DOHH2 (cell line): ENCODE data around the gene ANKRD55.

Experiments used
- EZH2phosphoT487 ChIP-seq: fragments of 200-600 bp; sonication (generic); IDR thresholded peaks from 2 replicates; pipeline ENCODE4 v1.6.1; 2017; ENCODE audit warnings: borderline replicate concordance, mild to moderate bottlenecking, antibody characterized with exemption, low read length, moderate library complexity, mixed read lengths
- TF ChIP-seq, protein P1 (sequence below): fragments of 200-600 bp; sonication (generic); IDR thresholded peaks from one replicate; pipeline ENCODE4 v1.5.1; 2014; ENCODE audit warnings: antibody characterized with exemption, mild to moderate bottlenecking, low read depth, low read length; ENCODE audit not compliant: poor library complexity, severe bottlenecking

DNA sequence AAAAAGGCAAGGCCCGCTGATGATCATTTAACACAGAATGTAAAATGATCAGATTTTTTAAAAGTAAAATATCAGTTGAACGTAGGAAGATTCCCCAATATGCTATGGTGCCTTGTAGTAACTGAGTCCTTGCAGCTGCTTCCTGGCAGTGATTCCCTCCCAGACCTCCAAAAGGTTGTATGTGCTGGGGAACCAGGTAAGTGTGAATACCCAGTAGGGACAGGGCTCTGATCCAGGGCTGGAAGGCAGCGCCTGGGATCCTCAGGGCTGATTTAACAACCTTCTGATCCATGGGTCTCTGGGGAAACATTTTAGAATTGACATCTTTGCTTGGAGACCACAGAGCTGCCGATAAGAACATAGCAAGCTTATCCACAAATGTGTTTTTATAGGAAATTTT is 161.7 kb downstream of the ANKRD55 start:
- TF ChIP-seq, protein P1, sequence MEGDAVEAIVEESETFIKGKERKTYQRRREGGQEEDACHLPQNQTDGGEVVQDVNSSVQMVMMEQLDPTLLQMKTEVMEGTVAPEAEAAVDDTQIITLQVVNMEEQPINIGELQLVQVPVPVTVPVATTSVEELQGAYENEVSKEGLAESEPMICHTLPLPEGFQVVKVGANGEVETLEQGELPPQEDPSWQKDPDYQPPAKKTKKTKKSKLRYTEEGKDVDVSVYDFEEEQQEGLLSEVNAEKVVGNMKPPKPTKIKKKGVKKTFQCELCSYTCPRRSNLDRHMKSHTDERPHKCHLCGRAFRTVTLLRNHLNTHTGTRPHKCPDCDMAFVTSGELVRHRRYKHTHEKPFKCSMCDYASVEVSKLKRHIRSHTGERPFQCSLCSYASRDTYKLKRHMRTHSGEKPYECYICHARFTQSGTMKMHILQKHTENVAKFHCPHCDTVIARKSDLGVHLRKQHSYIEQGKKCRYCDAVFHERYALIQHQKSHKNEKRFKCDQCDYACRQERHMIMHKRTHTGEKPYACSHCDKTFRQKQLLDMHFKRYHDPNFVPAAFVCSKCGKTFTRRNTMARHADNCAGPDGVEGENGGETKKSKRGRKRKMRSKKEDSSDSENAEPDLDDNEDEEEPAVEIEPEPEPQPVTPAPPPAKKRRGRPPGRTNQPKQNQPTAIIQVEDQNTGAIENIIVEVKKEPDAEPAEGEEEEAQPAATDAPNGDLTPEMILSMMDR, result no peak
- TF ChIP-seq EZH2phosphoT487, result no peak
